Measurements from ENCODE around the gene MS4A4E. TPM values are rescaled to one million over a fixed set of nuclear protein-coding genes. Genes with fewer than 3 reads are reported as not detected.

The MS4A4E gene
- total RNA-seq, 1 experiment from 2014 or later: 0.42 TPM

DNA sequence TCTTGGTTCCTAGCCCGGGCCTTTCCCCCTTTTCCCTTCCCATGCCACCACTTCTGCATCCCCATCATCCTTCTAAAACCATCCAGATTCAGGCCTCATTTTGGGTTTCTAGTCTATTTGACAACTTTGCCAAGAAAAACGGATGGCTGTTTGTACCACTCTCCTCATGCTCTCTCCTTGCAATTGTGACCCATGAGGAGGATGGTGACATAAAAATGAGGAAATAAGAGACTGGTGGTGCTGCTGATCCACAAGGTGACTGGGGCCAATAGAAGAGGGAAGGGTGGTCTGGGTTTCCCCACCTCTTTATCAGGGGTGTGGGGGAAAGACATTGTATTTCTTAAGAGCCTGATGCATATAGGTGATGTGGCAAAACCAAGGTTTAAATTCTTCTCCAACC lies 38.5 kb upstream of the MS4A4E start:
- Histone ChIP-seq H3K79me1 (ENCODE audit: insufficient read depth, low read depth, low read length, poor library complexity, severe bottlenecking) (no peaks in the 10 kb centered on the region), H3K27me3 (ENCODE audit: insufficient read depth, low read length) (no peaks in the 10 kb centered on the region), H3K4ac (ENCODE audit: low read depth, low read length) (no peak overlapping the region), H2BK12ac (ENCODE audit: insufficient read length, low read depth, low read length) (no peak overlapping the region), H3K18ac (ENCODE audit: insufficient read length, low read depth, low read length) (no peak overlapping the region), H3K4me2 (ENCODE audit: insufficient read depth, insufficient read length, low read length) (no peak overlapping the region), H3T11ph (ENCODE audit: low read length) (no peak overlapping the region), H2AK5ac (ENCODE audit: insufficient read length, low read length) (no peak overlapping the region), H3K14ac (ENCODE audit: insufficient read depth, low read length) (no peak overlapping the region), H4K20me1 (ENCODE audit: control insufficient read depth, insufficient read depth, insufficient read length) (no peaks in the 10 kb centered on the region), H2AFZ (ENCODE audit: low read length) (no peak overlapping the region), H3K4me1 (ENCODE audit: insufficient read depth, low read length) (peaks cover 2% of the 10 kb centered on the region; the same call in 1 of the 2 replicates), H2BK5ac (ENCODE audit: insufficient read length, low read length) (no peak overlapping the region), H3K23me2 (ENCODE audit: insufficient read length, low read depth, low read length, poor library complexity, severe bottlenecking) (no peaks in the 10 kb centered on the region), H3K27ac (ENCODE audit: insufficient read length, low read depth, low read length) (no peak overlapping the region), H2BK20ac (ENCODE audit: low read depth, low read length, poor library complexity, severe bottlenecking) (no peak overlapping the region), H4K5ac (ENCODE audit: insufficient read length, low read depth, low read length) (no peak overlapping the region), H3K79me2 (ENCODE audit: insufficient read depth, low read length) (no peaks in the 10 kb centered on the region), H4K91ac (ENCODE audit: insufficient read length, low read depth, low read length) (no peak overlapping the region), H3K9me3 (ENCODE audit: control insufficient read depth, low read depth, low read length) (no peaks in the 10 kb centered on the region), H3K23ac (ENCODE audit: insufficient read length, low read depth, low read length) (no peak overlapping the region), H2BK120ac (ENCODE audit: low read depth, low read length, poor library complexity, severe bottlenecking) (no peak overlapping the region), H3K9ac (ENCODE audit: extremely low read depth, insufficient read length, low read length) (no peak overlapping the region), H2BK15ac (ENCODE audit: low read depth, low read length) (no peak overlapping the region), H3K56ac (ENCODE audit: insufficient read length, low read depth, low read length) (no peak overlapping the region), H4K8ac (replicated peaks; ENCODE audit: insufficient read length, low read depth, low read length) (no peak overlapping the region)
- Mint-ChIP-seq H3K36me3 (ENCODE audit: insufficient read depth in 1 of 3, low read depth in 3 of 3) (peaks cover 2 to 9% (median 4%) of the 10 kb centered on the region in 3 experiments), H3K9me3 (peaks cover 1 to 5% of the 10 kb centered on the region in 2 experiments; a peak in 4 of 5 replicates), H3K4me3 (no peak overlapping the region), H3K27ac (no peak overlapping the region), H3K27me3 (ENCODE audit: low read depth) (no peaks in the 10 kb centered on the region; the same call in 1 of the 2 replicates), H3K4me1 (peaks cover 22 to 28% of the 10 kb centered on the region in 2 experiments)
- TF ChIP-seq, protein P1, sequence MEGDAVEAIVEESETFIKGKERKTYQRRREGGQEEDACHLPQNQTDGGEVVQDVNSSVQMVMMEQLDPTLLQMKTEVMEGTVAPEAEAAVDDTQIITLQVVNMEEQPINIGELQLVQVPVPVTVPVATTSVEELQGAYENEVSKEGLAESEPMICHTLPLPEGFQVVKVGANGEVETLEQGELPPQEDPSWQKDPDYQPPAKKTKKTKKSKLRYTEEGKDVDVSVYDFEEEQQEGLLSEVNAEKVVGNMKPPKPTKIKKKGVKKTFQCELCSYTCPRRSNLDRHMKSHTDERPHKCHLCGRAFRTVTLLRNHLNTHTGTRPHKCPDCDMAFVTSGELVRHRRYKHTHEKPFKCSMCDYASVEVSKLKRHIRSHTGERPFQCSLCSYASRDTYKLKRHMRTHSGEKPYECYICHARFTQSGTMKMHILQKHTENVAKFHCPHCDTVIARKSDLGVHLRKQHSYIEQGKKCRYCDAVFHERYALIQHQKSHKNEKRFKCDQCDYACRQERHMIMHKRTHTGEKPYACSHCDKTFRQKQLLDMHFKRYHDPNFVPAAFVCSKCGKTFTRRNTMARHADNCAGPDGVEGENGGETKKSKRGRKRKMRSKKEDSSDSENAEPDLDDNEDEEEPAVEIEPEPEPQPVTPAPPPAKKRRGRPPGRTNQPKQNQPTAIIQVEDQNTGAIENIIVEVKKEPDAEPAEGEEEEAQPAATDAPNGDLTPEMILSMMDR (conservative IDR thresholded peaks at IDR 0.05): no peak
- DNase-seq: no peak
- WGBS (ENCODE audit: extremely low coverage, insufficient read length, low lambda C conversion rate): no CpG with 5 or more reads among the region's 2 CpGs

Measured in H9 (cell line).